Peyer's patch (tissue), 4 donors: ENCODE measurements around the gene TM4SF18. TPM values are rescaled to one million over a fixed set of nuclear protein-coding genes. Genes with fewer than 3 reads are reported as not detected.

Source experiments
- DNase-seq, 3 donors: peaks; one replicate each; pipeline ENCODE4 v3.0.0-alpha.2; 2017 to 2019
- H3K27ac ChIP-seq, 4 donors: fragments of 200-600 bp; sonication (generic); one replicate each; pipeline ENCODE4 v1.5.1; 2016 to 2019
- H3K27me3 ChIP-seq, 2 donors: fragments of 200-600 bp; sonication (generic); one replicate each; pipeline ENCODE4 v1.5.1; 2019
- H3K36me3 ChIP-seq, 3 donors: fragments of 200-600 bp; sonication (generic); one replicate each; pipeline ENCODE4 v1.5.1; 2016 to 2019
- H3K4me1 ChIP-seq, 4 donors: fragments of 200-600 bp; sonication (generic); one replicate each; pipeline ENCODE4 v1.5.1; 2016 to 2019
- H3K4me3 ChIP-seq, 4 donors: fragments of 200-600 bp; sonication (generic); 1 replicate in 3 of 4; 2 replicates in 1 of 4; pipeline ENCODE4 v1.5.1; 2016 to 2019; ENCODE audit warnings: mild to moderate bottlenecking in 1 of 4
- H3K9me3 ChIP-seq, 4 donors: fragments of 200-600 bp; sonication (generic); one replicate each; pipeline ENCODE4 v1.5.1; 2016 to 2019; ENCODE audit warnings: mild to moderate bottlenecking in 1 of 4
- POLR2A ChIP-seq, 2 donors: fragments of 450-650 bp; IDR thresholded peaks; one replicate each; pipeline ENCODE4 v1.5.1; 2017; ENCODE audit warnings: antibody characterized with exemption in 2 of 2, mild to moderate bottlenecking in 2 of 2, moderate library complexity in 2 of 2
- total RNA-seq, 4 donors: library from RNA; depleted of rRNA; stranded (reverse); fragments of >200 nt; gene quantifications; one replicate each; pipeline ENCODE4 v1.1.0, GENCODE V29; 2016
- TF ChIP-seq, protein P1 (sequence below), 6 experiments: fragments of 450-650 bp in 4 of 6; fragments of 200-600 bp in 2 of 6; sonication (generic) in 1 of 6; IDR thresholded peaks; one replicate each; pipeline ENCODE4 v1.5.1; 2017 to 2019; ENCODE audit warnings: antibody characterized with exemption in 6 of 6, mild to moderate bottlenecking in 3 of 6, moderate library complexity in 1 of 6

TM4SF18 gene
- total RNA-seq, 4 donors from 2014 or later, result 1.1 to 6.6 (median 3.3) TPM

DNA sequence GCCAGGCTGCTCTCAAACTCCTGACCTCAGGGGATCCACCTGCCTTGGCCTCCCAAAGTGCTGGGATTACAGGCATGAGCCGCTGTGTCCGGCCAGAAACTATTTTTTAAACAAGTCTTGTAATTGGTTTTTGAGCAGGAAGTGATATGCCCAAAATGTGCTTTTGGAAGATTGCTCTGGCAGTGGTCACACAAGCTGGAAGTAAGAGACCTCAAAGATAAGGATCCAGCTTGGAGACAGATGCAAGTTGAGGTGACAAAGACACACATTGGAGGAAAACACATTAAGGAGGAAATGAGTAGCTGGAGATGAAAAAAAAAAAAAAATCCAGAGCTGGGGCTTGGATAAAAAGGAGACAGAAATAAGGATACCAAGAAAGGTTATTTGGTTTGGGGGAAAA lies 6.3 kb downstream of the TM4SF18 start:
- no peaks in the 10 kb centered on the region for H3K4me1 ChIP-seq
- H3K36me3 ChIP-seq, result no peaks in the 10 kb centered on the region
- TF ChIP-seq POLR2A (IDR thresholded peaks at IDR 0.05), result no peak
- TF ChIP-seq, protein P1, sequence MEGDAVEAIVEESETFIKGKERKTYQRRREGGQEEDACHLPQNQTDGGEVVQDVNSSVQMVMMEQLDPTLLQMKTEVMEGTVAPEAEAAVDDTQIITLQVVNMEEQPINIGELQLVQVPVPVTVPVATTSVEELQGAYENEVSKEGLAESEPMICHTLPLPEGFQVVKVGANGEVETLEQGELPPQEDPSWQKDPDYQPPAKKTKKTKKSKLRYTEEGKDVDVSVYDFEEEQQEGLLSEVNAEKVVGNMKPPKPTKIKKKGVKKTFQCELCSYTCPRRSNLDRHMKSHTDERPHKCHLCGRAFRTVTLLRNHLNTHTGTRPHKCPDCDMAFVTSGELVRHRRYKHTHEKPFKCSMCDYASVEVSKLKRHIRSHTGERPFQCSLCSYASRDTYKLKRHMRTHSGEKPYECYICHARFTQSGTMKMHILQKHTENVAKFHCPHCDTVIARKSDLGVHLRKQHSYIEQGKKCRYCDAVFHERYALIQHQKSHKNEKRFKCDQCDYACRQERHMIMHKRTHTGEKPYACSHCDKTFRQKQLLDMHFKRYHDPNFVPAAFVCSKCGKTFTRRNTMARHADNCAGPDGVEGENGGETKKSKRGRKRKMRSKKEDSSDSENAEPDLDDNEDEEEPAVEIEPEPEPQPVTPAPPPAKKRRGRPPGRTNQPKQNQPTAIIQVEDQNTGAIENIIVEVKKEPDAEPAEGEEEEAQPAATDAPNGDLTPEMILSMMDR (IDR thresholded peaks at IDR 0.05), result no peak
- no peak for DNase-seq
- H3K9me3 ChIP-seq, result no peaks in the 10 kb centered on the region
- no peaks in the 10 kb centered on the region for H3K27me3 ChIP-seq
- no peak overlapping the region for H3K27ac ChIP-seq
- H3K4me3 ChIP-seq, result no peak overlapping the region

DNA sequence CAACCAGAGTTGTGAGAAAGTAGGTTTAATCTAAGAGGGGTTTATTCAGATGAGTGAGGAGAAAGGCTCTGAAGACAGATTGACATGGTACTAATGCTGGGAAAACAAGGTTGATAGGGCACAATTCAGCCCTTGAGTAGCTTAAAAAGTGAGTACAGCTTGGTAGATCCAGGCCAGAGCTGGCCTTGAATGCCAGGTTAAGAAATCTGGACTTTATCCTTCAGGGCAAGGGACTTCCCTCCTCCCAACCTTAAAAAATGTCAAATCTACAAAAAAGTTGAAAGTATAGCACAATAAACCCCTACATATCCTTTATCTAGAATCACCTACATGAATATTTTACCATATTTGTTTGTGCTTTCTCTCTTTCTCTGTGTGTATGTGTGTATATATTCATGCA lies 7.9 kb downstream of the TM4SF18 start:
- TF ChIP-seq, protein P1 (IDR thresholded peaks at IDR 0.05), result no peak
- TF ChIP-seq POLR2A (IDR thresholded peaks at IDR 0.05), result no peak
- no peak overlapping the region for H3K27ac ChIP-seq
- no peaks in the 10 kb centered on the region for H3K4me1 ChIP-seq

DNA sequence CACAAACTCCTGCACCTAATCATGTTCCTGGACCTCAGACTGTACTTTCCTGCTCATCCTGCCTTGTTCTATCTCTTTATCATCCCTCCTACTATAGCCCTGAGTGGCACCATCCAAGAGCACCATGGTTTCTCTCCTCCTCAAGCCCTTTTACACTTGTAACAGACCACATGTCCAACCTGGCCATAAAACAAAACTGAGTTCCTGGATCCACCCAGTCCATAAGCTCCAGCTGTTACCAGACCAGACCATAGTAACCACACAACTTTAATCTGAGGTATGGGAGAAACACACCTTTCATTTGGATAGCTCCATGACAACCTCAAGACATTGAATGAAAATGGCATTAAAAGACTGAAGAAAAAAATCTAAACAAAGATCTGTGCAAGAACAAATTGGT lies 9.1 kb downstream of the TM4SF18 start:
- no peaks in the 10 kb centered on the region for H3K27me3 ChIP-seq
- no peak for DNase-seq
- H3K4me1 ChIP-seq, result no peaks in the 10 kb centered on the region
- no peak overlapping the region for H3K27ac ChIP-seq
- TF ChIP-seq POLR2A (IDR thresholded peaks at IDR 0.05), result no peak
- TF ChIP-seq, protein P1 (IDR thresholded peaks at IDR 0.05), result no peak
- no peaks in the 10 kb centered on the region for H3K36me3 ChIP-seq
- H3K4me3 ChIP-seq, result no peak overlapping the region
- H3K9me3 ChIP-seq, result no peaks in the 10 kb centered on the region

More for the DNA sequence above, 7.9 kb downstream of the TM4SF18 start:
- Histone ChIP-seq H3K4me3 (no peak overlapping the region), H3K27me3 (no peaks in the 10 kb centered on the region), H3K36me3 (no peaks in the 10 kb centered on the region), H3K9me3 (no peaks in the 10 kb centered on the region)
- DNase-seq, result no peak

DNA sequence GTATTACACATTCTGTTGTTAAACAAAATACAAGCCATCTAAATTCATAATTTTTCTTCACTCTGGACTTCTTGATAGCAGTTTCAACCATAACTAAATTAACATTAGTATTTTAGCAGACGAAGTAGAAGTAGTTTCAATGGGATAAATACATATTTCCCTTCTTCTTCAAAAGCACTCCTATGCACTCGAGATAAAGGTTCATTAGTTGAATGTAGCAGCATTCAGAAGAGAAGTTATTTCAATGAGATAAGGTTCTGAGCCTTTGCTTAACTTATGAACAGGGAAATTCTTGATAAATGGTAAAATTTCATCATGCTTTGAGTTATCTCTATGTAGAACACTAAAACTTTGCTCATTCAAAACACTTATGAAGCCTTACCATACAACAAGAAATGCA lies 11.8 kb downstream of the TM4SF18 start:
- H3K4me3 ChIP-seq, result no peak overlapping the region
- no peak overlapping the region for H3K27ac ChIP-seq
- no peaks in the 10 kb centered on the region for H3K4me1 ChIP-seq
- no peak for DNase-seq
- H3K9me3 ChIP-seq, result no peaks in the 10 kb centered on the region
- no peak for TF ChIP-seq POLR2A (IDR thresholded peaks at IDR 0.05)
- TF ChIP-seq, protein P1 (IDR thresholded peaks at IDR 0.05), result no peak
- H3K36me3 ChIP-seq, result no peaks in the 10 kb centered on the region
- no peaks in the 10 kb centered on the region for H3K27me3 ChIP-seq

DNA sequence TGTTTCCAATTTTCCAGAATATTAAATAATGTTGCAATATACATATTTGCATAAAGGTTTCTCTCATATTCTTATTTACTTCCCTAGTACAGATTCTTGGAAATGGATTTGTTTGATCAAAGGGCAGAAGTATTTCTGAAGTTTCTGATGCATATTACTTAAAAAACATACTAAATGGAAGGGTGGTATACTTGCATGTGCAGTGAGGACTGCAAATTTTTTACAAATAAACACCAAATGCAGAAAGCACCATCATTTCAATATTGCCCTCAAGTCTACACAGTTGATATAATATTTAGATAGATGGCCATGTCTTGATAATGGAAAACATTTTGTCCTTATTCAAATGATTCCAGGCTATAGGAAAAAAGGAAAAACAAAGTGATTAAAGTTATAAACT lies 12.3 kb downstream of the TM4SF18 start:
- Histone ChIP-seq H3K27ac (no peak overlapping the region), H3K4me3 (no peak overlapping the region), H3K4me1 (no peaks in the 10 kb centered on the region), H3K27me3 (no peaks in the 10 kb centered on the region), H3K9me3 (no peaks in the 10 kb centered on the region), H3K36me3 (no peaks in the 10 kb centered on the region)
- DNase-seq, result no peak
- TF ChIP-seq POLR2A (IDR thresholded peaks at IDR 0.05), result no peak
- TF ChIP-seq, protein P1 (IDR thresholded peaks at IDR 0.05), result no peak

DNA sequence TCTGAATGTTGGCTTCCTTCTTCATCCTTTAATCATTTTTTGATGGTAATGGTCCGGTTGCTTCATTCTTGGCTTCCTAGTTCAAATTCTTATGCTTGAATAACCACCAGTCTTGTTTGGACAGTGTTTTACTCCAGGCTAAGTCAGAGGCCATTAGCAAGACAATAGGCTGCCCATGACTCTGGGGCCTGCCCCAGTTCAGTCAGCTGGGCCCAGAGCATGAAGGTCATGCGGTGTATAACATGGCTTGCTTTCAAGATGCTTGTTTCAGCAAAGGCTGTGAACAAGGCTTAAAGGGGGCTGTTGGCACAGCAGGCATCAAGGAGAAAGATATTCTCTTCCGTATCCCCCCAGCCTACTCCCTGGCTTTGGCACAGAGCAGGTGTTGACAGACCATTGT lies 13.7 kb downstream of the TM4SF18 start:
- DNase-seq, result no peak
- Histone ChIP-seq H3K4me3 (no peak overlapping the region), H3K9me3 (no peaks in the 10 kb centered on the region), H3K27me3 (no peaks in the 10 kb centered on the region), H3K27ac (no peak overlapping the region), H3K4me1 (no peaks in the 10 kb centered on the region), H3K36me3 (no peaks in the 10 kb centered on the region)
- TF ChIP-seq, protein P1 (IDR thresholded peaks at IDR 0.05), result no peak
- TF ChIP-seq POLR2A (IDR thresholded peaks at IDR 0.05), result no peak
